ENCODE data around the gene PREX1. TPM values are rescaled to one million over a fixed set of nuclear protein-coding genes. Genes with fewer than 3 reads are reported as not detected.
"Not testable (repeated sequence)": the region's sequence is repeated elsewhere in the genome, so short reads cannot be mapped to it uniquely, and the experiment has no call there.

Gene PREX1
- total RNA-seq, 1 donor from 2014 or later = 33.9 TPM

GRCh38 chr20:48601798-48602197, 226.0 kb downstream of the PREX1 start:
- intact Hi-C loops (cut with DNase I) = no loop called here
- DNase-seq (ENCODE audit: low spot score) (peak; percentile 8), ATAC-seq (no peak)

DNA sequence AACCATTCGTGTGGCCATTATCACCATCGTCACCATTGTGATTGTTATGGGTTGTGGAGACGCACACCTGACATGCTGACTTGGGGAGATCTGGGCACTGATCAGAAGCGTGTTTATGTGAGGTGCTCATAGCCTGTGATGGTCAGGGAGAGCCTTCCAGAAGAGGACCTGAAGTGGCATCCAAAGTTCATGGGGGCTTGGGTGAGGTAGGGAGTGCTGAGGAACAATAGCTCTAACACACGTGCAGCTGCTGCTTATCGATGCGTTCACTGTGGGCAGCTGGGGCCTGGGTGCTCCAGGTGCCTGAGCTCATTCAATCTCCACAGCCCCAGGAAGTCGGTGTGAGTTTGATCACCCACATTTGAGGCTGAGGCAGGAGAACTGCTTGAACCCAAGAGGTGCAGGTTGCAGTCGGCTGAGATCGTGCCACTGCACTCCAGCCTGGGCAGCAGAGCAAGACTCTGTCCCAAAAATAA, 227.3 kb downstream of the PREX1 start:
- peak; percentile 36 for DNase-seq (ENCODE audit: low spot score)

GRCh38 chr20:48599748-48600469, 227.9 kb downstream of the PREX1 start:
- ATAC-seq (no peak), DNase-seq (ENCODE audit: low spot score) (peak; percentile 35)
- intact Hi-C loops (cut with DNase I) = no loop called here

More for the DNA sequence above, 227.3 kb downstream of the PREX1 start:
- intact Hi-C loops (cut with DNase I) = no loop called here
- no peak for ATAC-seq

DNA sequence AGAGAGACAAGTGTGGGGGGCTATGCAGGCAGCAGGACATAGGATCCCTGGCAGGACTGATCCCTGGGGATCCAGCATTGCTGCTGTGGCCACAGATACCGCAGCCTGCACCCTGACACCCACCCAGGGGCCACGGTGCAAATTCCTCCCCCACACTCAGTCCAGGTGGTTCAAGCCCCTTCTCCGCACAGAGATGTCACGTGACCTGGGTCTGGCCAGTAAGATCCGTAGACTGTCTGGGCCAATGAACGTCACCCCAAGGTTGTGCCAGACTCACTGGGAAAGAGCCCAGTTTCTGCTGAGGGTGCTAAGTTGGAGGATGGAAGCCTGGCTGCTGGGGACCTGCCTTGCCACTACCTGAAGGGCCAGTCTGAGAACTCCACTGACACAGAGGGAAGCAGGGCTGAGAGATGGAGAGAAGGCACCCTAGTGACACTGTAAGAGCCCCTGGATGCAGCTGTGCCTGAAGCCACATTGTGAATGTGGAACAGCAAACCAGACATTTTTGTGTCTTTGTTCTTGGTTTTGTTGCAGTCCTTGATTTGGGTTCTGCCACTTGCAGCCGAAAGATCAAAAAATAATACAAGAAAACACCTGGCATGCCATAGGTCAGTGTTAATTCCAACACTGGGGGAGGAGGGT, 228.6 kb downstream of the PREX1 start:
- ATAC-seq (no peak), DNase-seq (ENCODE audit: low spot score) (peak; percentile 40)
- intact Hi-C loops (cut with DNase I) = no loop called here

DNA sequence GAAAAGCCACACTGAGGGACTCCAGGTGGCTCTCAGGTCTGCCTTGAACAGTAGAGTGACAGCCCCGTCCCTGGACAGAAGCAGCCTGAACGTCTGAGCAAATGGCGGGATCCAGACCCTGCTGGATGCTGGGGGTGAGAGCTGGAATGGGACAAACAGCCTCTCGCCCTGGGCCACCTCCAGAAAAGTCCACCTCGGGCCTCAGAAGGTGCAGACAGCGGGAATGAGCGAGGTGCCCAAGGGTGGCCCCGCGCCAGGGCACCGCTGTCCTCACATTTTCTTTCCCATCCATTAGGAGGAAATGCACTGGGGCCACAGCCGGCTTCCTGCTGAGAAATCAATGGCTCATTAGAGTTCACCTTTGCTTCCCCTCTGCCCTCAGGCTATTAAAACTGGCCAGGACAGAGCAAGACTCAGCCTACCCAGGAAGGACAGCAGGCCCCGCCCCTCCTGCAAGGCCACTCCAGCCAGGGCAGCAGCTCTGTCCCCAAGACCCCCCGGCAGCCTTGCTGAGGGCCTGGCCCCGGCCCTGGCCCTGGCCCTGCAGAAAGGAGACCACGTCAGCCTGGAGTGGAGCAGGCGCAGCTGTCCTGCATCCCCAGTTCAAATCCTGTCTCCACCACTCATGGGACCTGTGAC, 229.4 kb downstream of the PREX1 start:
- intact Hi-C loops (cut with DNase I); ATAC-seq: not testable (repeated sequence)
- DNase-seq (ENCODE audit: low spot score) = peak; percentile 32

GRCh38 chr20:48597521-48598302, 230.1 kb downstream of the PREX1 start:
- ATAC-seq (peak; percentile 22), DNase-seq (ENCODE audit: low spot score) (peak; percentile 31)
- intact Hi-C loops (cut with DNase I) = no loop called here

GRCh38 chr20:48596334-48596898, 231.4 kb downstream of the PREX1 start:
- DNase-seq (ENCODE audit: low spot score) (no peak), ATAC-seq (no peak)
- intact Hi-C loops (cut with DNase I) = no loop called here

DNA sequence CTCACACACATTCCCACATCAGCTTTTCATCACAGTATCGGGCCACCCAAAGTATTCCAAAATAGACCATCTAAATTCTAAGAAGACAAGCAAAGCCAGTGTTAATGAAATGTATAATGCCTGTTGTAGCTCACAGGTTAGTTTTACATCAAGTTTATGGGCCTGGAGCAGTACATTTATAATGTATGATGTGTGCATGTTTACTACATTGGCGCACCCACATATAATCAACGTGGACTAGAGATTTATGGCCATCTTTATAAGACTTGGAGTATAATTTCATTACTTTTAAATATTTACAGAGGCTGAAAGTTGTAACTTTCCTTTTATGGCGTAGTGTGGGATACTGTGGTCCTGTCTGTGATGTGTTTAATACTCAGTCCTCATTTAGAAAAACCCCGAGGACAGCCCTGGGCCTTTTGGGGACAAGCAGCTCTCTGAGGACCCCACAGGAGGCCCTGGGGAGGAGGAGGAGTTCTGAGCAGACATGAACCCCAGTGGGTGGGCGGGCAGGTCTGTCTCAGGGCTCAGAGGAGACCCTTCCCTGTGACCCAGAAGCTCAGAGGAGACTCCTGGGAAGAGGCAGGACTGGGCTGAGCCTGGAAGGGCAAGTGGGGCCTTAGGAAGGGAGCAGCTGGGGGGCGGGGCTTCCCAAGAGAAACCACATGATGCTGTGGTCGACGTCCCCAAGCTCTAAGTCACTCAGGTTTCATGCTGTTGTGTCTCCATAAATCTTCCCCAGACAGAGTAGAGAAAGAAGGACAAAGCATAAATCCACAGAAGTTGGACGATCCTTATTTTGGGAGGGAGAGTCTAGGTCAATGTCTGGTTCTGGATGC, 232.1 kb downstream of the PREX1 start:
- DNase-seq (ENCODE audit: low spot score) (peak; percentile 36), ATAC-seq (no peak)
- intact Hi-C loops (cut with DNase I) = no loop called here

GRCh38 chr20:48594533-48594932, 233.3 kb downstream of the PREX1 start:
- DNase-seq (ENCODE audit: low spot score) = peak; percentile 34
- ATAC-seq = no peak
- intact Hi-C loops (cut with DNase I) = no loop called here

GRCh38 chr20:48592107-48592940, 235.5 kb downstream of the PREX1 start:
- DNase-seq (ENCODE audit: low spot score) = no peak
- ATAC-seq = no peak
- intact Hi-C loops (cut with DNase I) = no loop called here

DNA sequence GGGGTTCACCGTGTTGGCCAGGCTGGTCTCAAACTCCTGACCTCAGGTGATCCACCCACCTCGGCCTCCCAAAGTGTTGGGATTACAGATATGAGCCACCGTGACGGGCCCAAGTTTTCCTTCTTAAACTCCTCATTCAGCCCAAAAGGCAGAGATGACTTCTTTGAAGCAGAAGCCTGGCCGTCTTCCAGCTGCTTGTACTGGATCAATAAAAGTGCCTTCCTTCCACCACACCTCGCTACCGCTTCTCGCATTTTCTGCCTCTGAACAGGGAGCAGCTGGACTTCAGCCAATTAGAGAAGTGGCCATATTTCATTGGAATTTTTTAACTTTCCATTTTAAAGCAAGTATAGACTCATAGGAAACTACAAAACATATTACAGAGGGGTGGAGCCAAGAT, 241.1 kb downstream of the PREX1 start:
- DNase-seq (ENCODE audit: low spot score) = peak; percentile 48
- ATAC-seq = no peak
- intact Hi-C loops (cut with DNase I) = no loop called here

DNA sequence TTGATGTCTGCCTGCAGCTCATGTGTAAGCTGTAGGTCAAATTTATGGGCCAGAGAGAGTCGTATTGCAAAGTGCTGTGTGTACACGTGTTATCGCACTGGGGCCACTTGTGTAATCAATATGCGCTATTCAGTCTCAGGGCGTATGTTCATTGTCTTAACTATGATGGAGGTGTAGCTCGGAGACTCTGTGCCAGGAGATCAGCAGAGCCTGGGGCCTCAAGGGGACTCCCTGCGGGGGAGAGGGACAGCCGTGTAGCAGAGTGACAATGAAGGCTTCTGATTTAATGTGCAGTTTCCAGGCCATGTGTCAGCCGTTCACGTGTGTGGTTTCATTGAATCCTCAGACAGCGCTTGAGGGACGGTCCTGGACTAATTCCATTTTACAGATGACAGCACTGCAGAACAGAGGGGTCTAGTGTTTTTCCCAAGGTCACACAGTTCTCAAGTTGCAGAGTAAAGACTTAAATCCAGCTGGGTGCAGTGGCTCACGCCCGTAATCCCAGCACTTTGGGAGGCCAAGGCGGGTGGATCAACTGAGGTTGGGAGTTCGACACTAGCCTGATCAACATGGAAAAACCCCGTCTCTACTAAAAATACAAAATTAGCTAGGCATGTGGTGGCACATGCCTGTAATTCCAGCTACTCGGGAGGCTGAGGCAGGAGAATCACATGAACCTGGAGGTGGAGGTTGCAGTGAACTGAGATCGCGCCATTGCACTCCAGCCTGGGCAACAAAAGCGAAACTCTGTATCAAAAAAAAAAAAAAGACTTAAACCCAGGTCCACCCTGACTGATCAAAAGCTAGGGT, 242.5 kb downstream of the PREX1 start:
- DNase-seq (ENCODE audit: low spot score) = peak; percentile 9
- ATAC-seq = no peak
- intact Hi-C loops (cut with DNase I) = no loop called here

DNA sequence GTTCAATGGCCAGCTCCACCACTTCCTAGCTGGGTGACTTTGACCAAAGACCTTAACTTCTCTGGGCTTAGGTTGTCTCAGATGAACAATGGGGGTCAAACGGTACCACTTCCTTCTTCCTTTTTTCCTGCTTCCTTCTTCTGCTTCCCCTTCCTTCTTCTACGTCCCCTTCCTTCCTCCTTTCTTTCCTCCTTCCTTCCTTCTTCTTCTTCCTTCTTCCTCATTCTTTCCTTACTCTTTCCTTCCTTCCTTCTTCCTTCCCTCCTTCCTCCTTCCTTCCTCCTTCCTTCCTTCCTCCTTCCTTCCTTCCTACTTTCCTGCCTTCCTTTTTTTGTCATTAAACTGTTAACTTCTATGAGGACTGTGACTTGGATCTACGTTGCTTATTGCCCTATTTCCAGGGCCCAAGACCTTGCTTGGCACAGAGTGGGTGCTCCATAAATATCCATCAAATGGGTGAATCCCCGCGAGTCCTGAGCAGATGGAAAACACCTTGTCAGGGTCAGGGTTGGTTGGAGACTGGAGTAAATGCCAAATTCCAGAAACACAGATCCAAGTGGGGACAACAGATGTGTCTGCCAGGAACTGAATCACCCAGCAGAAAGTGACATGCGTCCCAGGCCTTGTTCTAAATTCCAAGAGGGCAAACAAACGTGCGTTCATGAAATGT, 243.3 kb downstream of the PREX1 start:
- intact Hi-C loops (cut with DNase I) = no loop called here
- ATAC-seq (no peak), DNase-seq (ENCODE audit: low spot score) (no peak)

DNA sequence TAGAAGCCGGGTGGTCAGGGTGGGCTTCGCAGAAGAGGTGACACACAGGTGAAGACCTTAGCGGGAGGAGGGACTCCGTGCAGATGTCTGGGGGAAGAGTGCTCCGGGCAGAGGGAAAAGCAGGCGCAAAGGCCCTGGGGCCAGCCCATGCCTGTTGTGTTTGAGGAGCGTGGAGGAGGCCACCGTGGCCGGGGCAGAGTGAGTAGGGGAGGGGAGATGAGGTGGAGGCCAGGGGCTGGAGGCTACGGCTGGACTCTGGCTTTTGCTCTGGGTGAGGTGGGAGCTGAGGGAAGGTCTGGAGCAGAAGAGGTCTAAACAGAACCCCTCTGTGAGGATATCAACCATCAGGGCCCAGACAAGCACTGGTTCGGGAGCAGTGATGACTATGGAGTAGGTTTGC, 244.0 kb downstream of the PREX1 start:
- ATAC-seq (no peak), DNase-seq (ENCODE audit: low spot score) (no peak)
- intact Hi-C loops (cut with DNase I) = no loop called here

DNA sequence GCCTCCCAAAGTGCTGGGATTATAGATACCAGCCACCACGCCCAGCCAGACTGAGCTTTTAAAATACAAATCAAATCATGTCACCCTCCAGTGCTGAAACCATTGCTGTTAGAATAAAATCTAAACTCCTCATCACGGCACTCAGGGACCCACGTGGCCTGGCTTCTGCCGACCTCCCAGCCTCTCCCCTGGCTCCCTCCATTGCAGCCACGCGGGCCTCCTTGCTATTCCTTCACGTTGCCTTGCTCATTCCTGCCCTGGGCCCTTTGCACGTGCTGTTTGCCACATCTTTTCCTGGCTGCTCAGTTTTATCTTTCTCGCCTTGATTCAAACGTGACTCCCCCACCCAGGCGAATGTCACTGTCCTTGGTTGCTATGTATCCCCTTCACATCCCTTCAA, 244.6 kb downstream of the PREX1 start:
- no peak for DNase-seq (ENCODE audit: low spot score)
- intact Hi-C loops (cut with DNase I) = no loop called here
- ATAC-seq = no peak

- no peak for ATAC-seq
- DNase-seq (ENCODE audit: low spot score) = no peak
- intact Hi-C loops (cut with DNase I) = no loop called here
Observed at GRCh38 chr20:48582673-48582985, 245.2 kb downstream of the PREX1 start.
